PFSK-1 (cell line): Measurements from ENCODE around the gene TASP1.

Experiments
- POLR2AphosphoS5 ChIP-seq: IDR thresholded peaks from 2 replicates; pipeline ENCODE4 v1.6.1; 2012; ENCODE audit warnings: low read depth, mild to moderate bottlenecking, control low read depth, low read length, moderate library complexity
- TAF1 ChIP-seq: IDR thresholded peaks from 2 replicates; pipeline ENCODE4 v1.6.1; 2012; ENCODE audit warnings: low read length, control low read depth, borderline replicate concordance; ENCODE audit not compliant: insufficient read depth
- TF ChIP-seq, protein P1 (sequence below), 2 experiments: IDR thresholded peaks; 2 replicates each; pipeline versions ENCODE4 v1.6.1 to v1.8.0; 2011 to 2012; ENCODE audit warnings: low read depth in 2 of 2, low read length in 2 of 2, control low read depth in 1 of 2, inconsistent platforms in 1 of 2, mild to moderate bottlenecking in 1 of 2, moderate library complexity in 1 of 2; ENCODE audit not compliant: insufficient read depth in 1 of 2

DNA sequence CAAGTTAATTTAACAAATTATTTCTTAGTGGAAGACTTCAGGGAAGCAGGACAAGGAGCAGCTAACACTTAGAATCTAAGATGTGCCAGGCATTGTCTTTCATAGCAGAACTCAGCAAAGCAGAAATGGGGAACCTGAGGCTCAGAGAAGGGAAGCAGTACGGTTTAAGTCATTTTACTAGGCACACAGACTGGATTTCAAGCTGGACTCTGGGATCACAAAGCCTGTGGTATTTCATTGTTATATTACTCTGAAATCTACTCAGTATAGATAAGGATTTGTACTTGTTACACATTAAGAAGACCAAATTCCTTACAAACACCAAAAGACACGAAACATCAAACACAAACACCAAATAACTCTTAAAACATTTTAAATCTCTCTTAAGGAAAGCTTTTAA is 218.1 kb downstream of the TASP1 start:
- TF ChIP-seq, protein P1, sequence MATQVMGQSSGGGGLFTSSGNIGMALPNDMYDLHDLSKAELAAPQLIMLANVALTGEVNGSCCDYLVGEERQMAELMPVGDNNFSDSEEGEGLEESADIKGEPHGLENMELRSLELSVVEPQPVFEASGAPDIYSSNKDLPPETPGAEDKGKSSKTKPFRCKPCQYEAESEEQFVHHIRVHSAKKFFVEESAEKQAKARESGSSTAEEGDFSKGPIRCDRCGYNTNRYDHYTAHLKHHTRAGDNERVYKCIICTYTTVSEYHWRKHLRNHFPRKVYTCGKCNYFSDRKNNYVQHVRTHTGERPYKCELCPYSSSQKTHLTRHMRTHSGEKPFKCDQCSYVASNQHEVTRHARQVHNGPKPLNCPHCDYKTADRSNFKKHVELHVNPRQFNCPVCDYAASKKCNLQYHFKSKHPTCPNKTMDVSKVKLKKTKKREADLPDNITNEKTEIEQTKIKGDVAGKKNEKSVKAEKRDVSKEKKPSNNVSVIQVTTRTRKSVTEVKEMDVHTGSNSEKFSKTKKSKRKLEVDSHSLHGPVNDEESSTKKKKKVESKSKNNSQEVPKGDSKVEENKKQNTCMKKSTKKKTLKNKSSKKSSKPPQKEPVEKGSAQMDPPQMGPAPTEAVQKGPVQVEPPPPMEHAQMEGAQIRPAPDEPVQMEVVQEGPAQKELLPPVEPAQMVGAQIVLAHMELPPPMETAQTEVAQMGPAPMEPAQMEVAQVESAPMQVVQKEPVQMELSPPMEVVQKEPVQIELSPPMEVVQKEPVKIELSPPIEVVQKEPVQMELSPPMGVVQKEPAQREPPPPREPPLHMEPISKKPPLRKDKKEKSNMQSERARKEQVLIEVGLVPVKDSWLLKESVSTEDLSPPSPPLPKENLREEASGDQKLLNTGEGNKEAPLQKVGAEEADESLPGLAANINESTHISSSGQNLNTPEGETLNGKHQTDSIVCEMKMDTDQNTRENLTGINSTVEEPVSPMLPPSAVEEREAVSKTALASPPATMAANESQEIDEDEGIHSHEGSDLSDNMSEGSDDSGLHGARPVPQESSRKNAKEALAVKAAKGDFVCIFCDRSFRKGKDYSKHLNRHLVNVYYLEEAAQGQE (IDR thresholded peaks at IDR 0.05; ENCODE audit: insufficient read depth in 1 of 2, low read depth in 2 of 2, low read length in 2 of 2), result no peak
- TF ChIP-seq POLR2AphosphoS5, result no peak
- TF ChIP-seq TAF1, result no peak
